ENCODE measurements around the gene MUS81. TPM values are rescaled to one million over a fixed set of nuclear protein-coding genes. Genes with fewer than 3 reads are reported as not detected.

The MUS81 gene
- total RNA-seq, 1 donor from 2014 or later: 58.4 TPM

- H3K36me3 ChIP-seq (ENCODE audit: control insufficient read depth, insufficient read depth, low read length): peaks cover 24% of the 10 kb centered on the region
- no peak for TF ChIP-seq CTCF (IDR thresholded peaks at IDR 0.05; ENCODE audit: insufficient read depth, low read length, severe bottlenecking)
- H3K4me3 ChIP-seq (ENCODE audit: low read depth, low read length): no peak overlapping the region
- DNase-seq (ENCODE audit: low read depth) (no peak), FAIRE-seq (peak; percentile 70)
- H3K27me3 ChIP-seq (ENCODE audit: control insufficient read depth, insufficient read depth, low read length): no peaks in the 10 kb centered on the region
These were observed 9.8 kb upstream of the MUS81 start for GRCh38 chr11:65850217-65851082.

GRCh38 chr11:65851083-65851579 is 9.1 kb upstream of the MUS81 start:
- peak; percentile 55 for TF ChIP-seq CTCF (IDR thresholded peaks at IDR 0.05; ENCODE audit: insufficient read depth, low read length, severe bottlenecking)
- no peak overlapping the region for H3K4me3 ChIP-seq (ENCODE audit: low read depth, low read length)
- DNase-seq (ENCODE audit: low read depth) (no peak), FAIRE-seq (no peak)
- H3K36me3 ChIP-seq (ENCODE audit: control insufficient read depth, insufficient read depth, low read length): peaks cover 30% of the 10 kb centered on the region
- no peaks in the 10 kb centered on the region for H3K27me3 ChIP-seq (ENCODE audit: control insufficient read depth, insufficient read depth, low read length)

DNA sequence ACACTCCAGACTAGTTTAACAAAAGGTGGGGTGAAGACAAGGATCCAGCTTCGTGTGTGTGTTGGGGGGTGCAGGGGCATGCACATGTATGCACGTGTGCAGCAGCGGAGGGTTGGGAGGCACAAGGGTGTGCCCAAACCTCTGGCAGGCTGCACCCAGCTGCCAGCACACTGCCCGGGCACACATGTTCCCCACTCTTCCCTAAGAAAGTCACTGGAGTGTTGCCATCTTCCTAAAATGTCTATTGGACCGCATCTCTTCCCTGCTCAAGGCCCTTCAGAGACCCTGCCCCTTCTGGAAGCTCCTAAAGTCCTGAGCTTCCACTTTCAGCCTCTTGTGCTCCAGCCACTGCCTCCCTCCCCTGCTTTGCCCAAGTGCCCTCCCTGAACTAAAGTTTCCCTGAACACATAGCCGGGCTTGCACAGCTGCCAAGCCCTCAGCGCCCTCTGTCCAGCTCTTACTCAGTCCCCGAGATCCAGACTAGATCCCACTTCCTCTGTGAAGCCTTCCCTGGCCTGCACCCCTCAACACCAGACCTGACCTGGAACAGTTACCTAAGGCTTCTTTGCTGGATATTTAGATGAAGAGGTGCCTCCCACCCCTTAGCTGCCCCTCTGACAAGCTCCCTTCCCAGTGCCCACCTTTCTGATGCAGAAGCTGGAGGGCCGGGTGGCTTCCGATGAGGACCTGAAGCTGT is 8.3 kb upstream of the MUS81 start:
- FAIRE-seq (no peak), DNase-seq (ENCODE audit: low read depth) (no peak)
- no peak for TF ChIP-seq CTCF (IDR thresholded peaks at IDR 0.05; ENCODE audit: insufficient read depth, low read length, severe bottlenecking)
- no peak overlapping the region for H3K4me3 ChIP-seq (ENCODE audit: low read depth, low read length)
- H3K27me3 ChIP-seq (ENCODE audit: control insufficient read depth, insufficient read depth, low read length): no peaks in the 10 kb centered on the region
- peaks cover 34% of the 10 kb centered on the region for H3K36me3 ChIP-seq (ENCODE audit: control insufficient read depth, insufficient read depth, low read length)

DNA sequence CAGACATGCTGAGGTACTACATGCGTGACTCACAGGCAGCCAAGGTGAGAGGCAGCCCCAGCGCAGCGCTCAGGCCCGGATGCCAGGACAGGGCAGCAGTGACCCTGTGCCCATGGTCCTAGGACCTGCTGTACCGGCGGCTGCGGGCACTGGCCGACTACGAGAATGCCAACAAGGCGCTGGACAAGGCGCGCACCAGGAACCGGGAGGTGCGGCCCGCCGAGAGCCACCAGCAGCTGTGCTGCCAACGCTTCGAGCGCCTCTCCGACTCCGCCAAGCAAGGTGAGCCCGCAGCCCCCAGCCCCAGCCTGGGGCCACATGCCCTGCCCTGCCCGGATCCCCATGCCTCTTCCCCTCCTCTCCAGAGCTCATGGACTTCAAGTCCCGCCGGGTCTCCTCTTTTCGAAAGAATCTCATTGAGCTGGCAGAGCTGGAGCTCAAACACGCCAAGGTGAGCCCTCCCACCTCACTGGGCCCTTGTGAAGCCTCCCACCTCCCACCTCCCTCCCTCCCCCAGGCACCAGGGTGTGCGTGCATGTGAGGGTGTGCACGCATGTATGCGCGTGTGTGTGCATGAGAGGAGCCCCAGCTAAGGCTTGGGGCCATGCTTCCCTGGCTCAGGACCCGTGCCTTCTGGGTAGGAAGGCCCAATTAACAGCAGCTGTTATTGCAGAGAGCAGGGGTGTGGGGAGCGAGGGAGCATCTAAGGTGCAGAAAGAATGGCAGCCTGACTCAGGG is 7.6 kb upstream of the MUS81 start:
- Histone ChIP-seq H3K36me3 (ENCODE audit: control insufficient read depth, insufficient read depth, low read length) (peaks cover 34% of the 10 kb centered on the region), H3K4me3 (ENCODE audit: low read depth, low read length) (no peak overlapping the region), H3K27me3 (ENCODE audit: control insufficient read depth, insufficient read depth, low read length) (no peaks in the 10 kb centered on the region)
- DNase-seq (ENCODE audit: low read depth) (no peak), FAIRE-seq (no peak)
- TF ChIP-seq CTCF (IDR thresholded peaks at IDR 0.05; ENCODE audit: insufficient read depth, low read length, severe bottlenecking): no peak

- no peaks in the 10 kb centered on the region for H3K27me3 ChIP-seq (ENCODE audit: control insufficient read depth, insufficient read depth, low read length)
- FAIRE-seq (no peak), DNase-seq (ENCODE audit: low read depth) (no peak)
- peaks cover 34% of the 10 kb centered on the region for H3K36me3 ChIP-seq (ENCODE audit: control insufficient read depth, insufficient read depth, low read length)
- TF ChIP-seq CTCF (IDR thresholded peaks at IDR 0.05; ENCODE audit: insufficient read depth, low read length, severe bottlenecking): no peak
- no peak overlapping the region for H3K4me3 ChIP-seq (ENCODE audit: low read depth, low read length)
These were observed 6.8 kb upstream of the MUS81 start for GRCh38 chr11:65853246-65853979.

Data from bronchial epithelial cell (primary cell).